Left ventricle myocardium superior (tissue), 1 donor: ENCODE results near the gene SEPTIN1. TPM values are rescaled to one million over a fixed set of nuclear protein-coding genes. Genes with fewer than 3 reads are reported as not detected.
A peak's percentile ranks its signal among the peaks of the same experiment; 100 is the strongest.

ENCODE experiments used
- ATAC-seq: fragments of 200-7000 bp; cut with Tn5 transposase; one replicate; pipeline ENCODE4 v1.9.1; 2020; ENCODE audit warnings: mild to moderate bottlenecking, moderate library complexity
- DNase-seq: peaks from one replicate; pipeline ENCODE4 v3.0.0-alpha.2; 2020
- intact Hi-C: fragments of 100-400 bp; cut with micrococcal nuclease; formaldehyde crosslinking; loops from one replicate; pipeline ENCODE4 v1.11.0; 2022
- total RNA-seq: library from RNA; stranded (reverse); fragmentation: NEBNext Ultra II Directional; extraction: Animal tissue kit (Norgen Biotek cat#: 25700); gene quantifications from one replicate; pipeline ENCODE4 v1.2.1, GENCODE V29; 2021
- donor health status: DM: no; HTN: yes; CAD: no; lungs with severe emphysema.

SEPTIN1 gene
- total RNA-seq, 1 donor from 2014 or later, result 2.5 TPM

DNA sequence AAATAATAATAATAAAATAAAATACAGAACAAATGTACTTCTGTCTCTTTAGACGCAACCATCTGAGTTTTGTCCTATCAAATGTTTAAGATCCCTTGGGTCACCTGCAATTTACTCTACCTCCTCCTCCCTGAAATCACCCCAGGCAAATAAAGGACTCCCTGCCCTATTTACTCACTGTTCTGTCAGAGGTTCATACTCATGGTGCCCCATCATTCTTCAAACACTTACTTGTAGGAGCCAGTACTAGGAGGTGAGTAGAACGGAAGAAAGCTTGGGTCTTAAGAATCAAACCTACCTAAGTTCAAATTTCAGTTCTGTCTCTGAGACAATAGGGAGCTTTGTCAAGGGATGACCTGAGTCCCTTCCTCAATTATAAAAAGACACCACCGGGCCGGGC, 15.8 kb downstream of the SEPTIN1 start:
- no peak for ATAC-seq
- intact Hi-C loops, result no loop called here
- no peak for DNase-seq

- DNase-seq (peak; percentile 24), ATAC-seq (peak; percentile 28)
- intact Hi-C loops, result no loop called here
Measured at GRCh38 chr16:30365200-30365599, 17.2 kb downstream of the SEPTIN1 start.

DNA sequence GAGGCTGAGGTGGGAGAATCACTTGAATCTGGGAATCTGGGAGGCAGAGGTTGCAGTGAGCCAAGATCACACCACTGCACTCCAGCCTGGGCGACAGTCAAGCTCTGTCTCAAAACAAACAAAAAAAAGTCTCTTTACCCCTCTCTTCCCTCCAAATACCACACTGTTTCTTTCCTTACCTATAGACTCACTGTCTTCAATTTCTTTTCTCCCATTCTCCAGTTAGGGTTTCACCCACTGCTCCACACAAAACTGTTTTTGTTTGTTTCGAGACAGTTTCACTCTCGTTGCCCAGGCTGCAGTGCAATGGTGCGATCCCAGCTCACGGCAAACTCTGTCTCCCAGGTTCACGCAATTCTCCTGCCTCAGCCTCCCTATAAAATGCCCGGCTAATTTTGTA, 21.2 kb downstream of the SEPTIN1 start:
- DNase-seq (peak; percentile 1), ATAC-seq (no peak)
- intact Hi-C loops, result no loop called here

- ATAC-seq (no peak), DNase-seq (no peak)
- intact Hi-C loops, result no loop called here
Measured at GRCh38 chr16:30359871-30360170, 22.5 kb downstream of the SEPTIN1 start.

- ATAC-seq (no peak), DNase-seq (peak; percentile 0)
- intact Hi-C loops, result no loop called here
Measured at GRCh38 chr16:30358990-30359870, 23.1 kb downstream of the SEPTIN1 start.

DNA sequence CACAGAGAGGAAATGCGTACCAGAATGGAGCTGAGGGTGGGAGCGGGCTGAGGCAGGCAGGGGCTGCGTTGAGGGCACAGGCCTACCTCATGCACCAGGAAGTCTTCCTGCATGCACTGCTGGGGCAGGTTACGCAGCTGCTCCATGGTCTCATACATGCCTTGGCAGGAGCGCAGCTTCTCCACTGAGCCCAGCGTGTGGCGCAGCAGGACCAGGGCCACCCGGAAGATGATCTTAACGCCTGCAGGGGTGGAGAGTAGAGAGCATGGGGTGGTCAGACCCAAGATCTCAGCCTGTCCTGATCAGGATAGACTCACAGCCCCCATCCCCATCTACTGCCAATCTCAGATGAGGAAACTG, 23.8 kb downstream of the SEPTIN1 start:
- intact Hi-C loops, result no loop called here
- ATAC-seq (no peak), DNase-seq (peak; percentile 23)

- intact Hi-C loops, result no loop called here
- peak; percentile 28 for DNase-seq
Measured at GRCh38 chr16:30357715-30358576, 24.4 kb downstream of the SEPTIN1 start.

GRCh38 chr16:30357085-30357714, 25.2 kb downstream of the SEPTIN1 start:
- intact Hi-C loops, result no loop called here
- peak; percentile 10 for DNase-seq
- ATAC-seq, result no peak

More at GRCh38 chr16:30357715-30358576, 24.4 kb downstream of the SEPTIN1 start:
- no peak for ATAC-seq

- DNase-seq (peak; percentile 46), ATAC-seq (no peak)
- intact Hi-C loops, result no loop called here
Measured at GRCh38 chr16:30356401-30357084, 25.8 kb downstream of the SEPTIN1 start.

GRCh38 chr16:30355954-30356308, 26.4 kb downstream of the SEPTIN1 start:
- DNase-seq, result no peak
- intact Hi-C loops, result no loop called here
- no peak for ATAC-seq

DNA sequence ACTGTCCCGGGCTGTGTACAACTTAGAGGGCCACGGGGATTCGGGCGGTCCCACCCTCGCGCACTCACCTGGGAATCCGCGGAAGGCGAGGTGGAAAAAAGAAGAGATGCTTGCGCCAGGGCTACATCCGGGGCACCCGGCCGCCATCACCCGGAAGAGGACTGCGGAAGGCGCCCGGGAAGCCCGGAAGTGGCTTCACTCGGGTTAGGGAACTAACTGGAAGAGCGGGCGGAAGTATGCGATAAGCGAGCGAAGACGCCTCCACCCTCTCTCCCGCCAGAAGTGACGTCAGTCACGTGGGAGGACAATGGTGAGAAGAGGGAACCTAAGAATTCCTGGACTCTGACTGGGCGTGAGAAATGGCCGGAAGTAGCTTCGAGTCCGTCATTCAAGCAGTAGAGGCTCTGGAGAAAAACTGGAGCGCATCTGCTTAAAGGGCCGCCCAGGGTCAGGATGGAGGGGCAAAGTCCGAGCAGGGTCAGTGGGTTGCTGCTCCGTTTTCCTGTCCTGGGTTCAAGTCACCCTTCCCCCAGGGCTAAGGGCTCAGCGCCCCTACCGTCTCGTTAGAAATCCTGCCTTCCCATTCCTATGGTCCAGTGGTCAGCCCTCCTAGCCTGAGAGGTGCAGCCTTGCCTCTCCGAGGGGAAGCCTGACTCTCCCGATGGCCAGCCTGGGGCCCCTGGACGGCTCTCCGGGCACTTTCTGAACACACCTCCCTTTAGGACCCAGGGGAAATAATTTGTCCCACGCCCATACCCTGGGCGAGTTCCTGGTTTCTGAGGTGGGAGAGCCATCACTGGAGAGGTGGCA, 27.0 kb downstream of the SEPTIN1 start, which contains the start of gene CD2BP2:
TSS of gene CD2BP2 (minus strand) at position 165 of the 810 bp plus-strand sequence. CDS start 627 bp downstream, outside the sequence.
- intact Hi-C loops, result no loop called here
- DNase-seq (peak; percentile 95), ATAC-seq (peak; percentile 90)

DNA sequence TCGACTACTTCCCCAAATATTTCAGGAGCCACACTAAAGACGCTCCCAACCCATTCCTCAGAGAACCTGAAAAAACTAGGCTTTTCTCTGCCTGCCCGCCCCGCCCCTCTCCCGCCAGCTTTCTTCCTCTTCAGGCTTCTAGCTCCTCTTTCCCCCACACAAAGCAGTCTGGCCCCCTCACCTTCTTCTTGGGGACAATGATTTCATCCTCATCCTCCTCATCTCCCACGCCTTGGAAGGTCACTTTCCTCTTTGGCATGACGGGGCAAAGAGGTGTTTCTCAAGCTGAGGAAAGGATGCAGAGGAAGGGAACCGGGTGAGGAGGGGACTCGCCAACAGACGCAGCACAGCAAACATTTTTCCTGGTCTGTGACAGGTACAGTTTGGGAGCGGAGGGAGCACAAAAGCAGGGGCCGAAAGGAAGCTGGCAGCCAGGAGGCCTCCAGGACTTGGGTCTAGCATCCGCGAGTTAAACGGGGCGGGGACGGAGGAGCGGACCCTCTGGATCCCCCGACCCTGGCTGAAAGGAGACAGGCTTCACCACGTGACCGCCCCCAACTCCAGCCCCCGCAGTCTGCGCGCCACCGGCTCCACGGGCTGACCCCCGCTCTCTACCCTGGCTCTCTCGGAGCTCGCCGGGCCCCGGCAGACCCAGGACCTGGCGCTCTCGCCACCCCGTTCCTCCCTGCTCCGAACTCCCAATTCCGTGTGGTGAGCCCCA, 27.8 kb downstream of the SEPTIN1 start:
- peak; percentile 11 for ATAC-seq
- no peak for DNase-seq
- intact Hi-C loops, result no loop called here

DNA sequence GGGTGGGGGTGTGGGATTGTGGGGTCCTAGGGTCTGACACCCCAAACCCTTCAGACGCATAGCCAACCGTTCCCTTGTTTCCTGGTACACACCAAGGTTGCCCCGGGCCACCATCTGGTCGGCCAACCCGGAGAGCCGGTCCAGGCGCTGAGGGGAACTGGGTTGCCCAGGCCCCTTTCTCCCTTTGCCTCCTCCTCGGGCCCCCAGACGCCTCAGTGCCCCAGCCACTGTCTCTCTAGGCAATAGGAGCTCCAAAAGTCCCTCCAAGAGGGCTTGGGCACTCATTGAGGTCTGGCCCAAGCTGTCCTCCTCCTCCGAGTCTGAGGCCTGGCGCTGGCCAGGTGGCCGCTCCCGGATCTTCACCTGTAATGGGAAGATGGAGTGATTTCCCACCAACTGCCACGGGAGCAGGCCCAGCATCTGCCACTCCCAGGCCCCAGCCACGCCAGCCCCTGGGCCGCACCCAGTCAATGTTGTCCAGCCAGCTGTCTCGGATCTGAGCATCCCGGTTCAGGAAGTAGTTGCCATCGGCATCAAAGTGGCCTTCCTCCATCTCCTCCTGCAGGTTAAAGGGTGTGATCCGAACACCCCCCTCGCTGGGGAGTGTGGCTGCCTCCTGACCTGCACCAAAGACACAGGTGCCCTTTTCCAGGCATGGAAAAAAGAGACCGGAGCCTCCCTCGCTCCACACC, 28.8 kb downstream of the SEPTIN1 start:
- intact Hi-C loops, result no loop called here
- DNase-seq (no peak), ATAC-seq (no peak)

- ATAC-seq (no peak), DNase-seq (no peak)
- intact Hi-C loops, result no loop called here
Measured at GRCh38 chr16:30352488-30353401, 29.6 kb downstream of the SEPTIN1 start.

GRCh38 chr16:30351586-30352419, 30.6 kb downstream of the SEPTIN1 start:
- peak; percentile 55 for ATAC-seq
- intact Hi-C loops, result no loop called here

More at GRCh38 chr16:30351586-30352419, 30.6 kb downstream of the SEPTIN1 start:
- peak; percentile 86 for DNase-seq
